Right lobe of liver (tissue), 4 donors: ENCODE measurements around the gene DNALI1.
"Not testable (repeated sequence)": the region's sequence is repeated elsewhere in the genome, so short reads cannot be mapped to it uniquely, and the experiment has no call there.

Experiments
- CTCF ChIP-seq, 4 donors: fragments of 200-600 bp in 3 of 4; fragments of 450-650 bp in 1 of 4; IDR thresholded peaks; one replicate each; pipeline versions ENCODE4 v1.5.1 to v1.8.0; 2016 to 2022; ENCODE audit warnings: antibody characterized with exemption in 4 of 4, mild to moderate bottlenecking in 2 of 4
- POLR2A ChIP-seq: fragments of 450-650 bp; IDR thresholded peaks from one replicate; pipeline ENCODE4 v1.6.1; 2017; ENCODE audit warnings: antibody characterized with exemption, mild to moderate bottlenecking
- donor health status: DM: no; HTN: no; CAD: no.
- donor health status: DM: no; HTN: no; CAD: no.
- donor health status: DM: no; HTN: yes; CAD: no.

- not testable (repeated sequence) for TF ChIP-seq CTCF (IDR thresholded peaks at IDR 0.05); POLR2A
Measured at GRCh38 chr1:37518241-37518640, 38.5 kb upstream of the DNALI1 start.
